Nephron (organoid): ENCODE measurements around the gene NR2E1.

ENCODE experiments used
- H3K27ac Mint-ChIP-seq, 3 experiments: 2 replicates each; pipeline ENCODE4 v1.8.0; 2020; ENCODE audit warnings: mixed read lengths in 3 of 3, mild to moderate bottlenecking in 2 of 3, moderate library complexity in 1 of 3
- H3K27me3 Mint-ChIP-seq: 2 replicates; pipeline ENCODE4 v1.8.0; 2021; ENCODE audit warnings: low read depth, mild to moderate bottlenecking, moderate library complexity, mixed read lengths
- H3K36me3 Mint-ChIP-seq: 2 replicates; pipeline ENCODE4 v1.8.0; 2020; ENCODE audit warnings: low read depth, mixed read lengths
- H3K4me1 Mint-ChIP-seq: 2 replicates; pipeline ENCODE4 v1.8.0; 2020; ENCODE audit warnings: mixed read lengths
- H3K4me3 Mint-ChIP-seq, 3 experiments: 2 replicates each; pipeline ENCODE4 v1.8.0; 2020; ENCODE audit warnings: mild to moderate bottlenecking in 3 of 3, mixed read lengths in 3 of 3, moderate library complexity in 2 of 3
- H3K9me3 Mint-ChIP-seq: 2 replicates; pipeline ENCODE4 v1.8.0; 2020; ENCODE audit warnings: mixed read lengths
- TF ChIP-seq, protein P1 (sequence below), 3 experiments: fragments of 200-600 bp; sonication (generic); IDR thresholded peaks; one replicate each; pipeline ENCODE4 v1.5.0; 2021; ENCODE audit warnings: antibody characterized with exemption in 3 of 3; ENCODE audit not compliant: unreplicated experiment in 3 of 3

NR2E1 gene

DNA sequence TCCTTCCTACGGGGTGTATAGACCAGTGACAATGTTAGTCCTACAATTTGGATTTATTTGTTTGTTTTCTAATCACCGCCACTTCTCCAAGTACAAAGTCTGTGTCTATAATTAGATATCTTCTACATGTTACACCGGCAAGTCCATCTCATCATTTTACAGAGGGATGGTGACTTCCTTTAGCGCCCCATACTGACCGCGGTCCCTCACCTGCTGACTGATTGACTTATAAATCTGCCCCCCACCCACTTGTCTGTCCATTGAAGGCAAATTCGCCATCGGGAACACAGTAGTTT is 8.9 kb upstream of the NR2E1 start:
- Mint-ChIP-seq H3K27me3 (peaks cover 100% of the 10 kb centered on the region), H3K4me3 (peak overlapping the region in 2 of 3 experiments; percentile 1 to 28), H3K4me1 (peaks cover 5% of the 10 kb centered on the region), H3K27ac (no peak overlapping the region), H3K36me3 (no peaks in the 10 kb centered on the region), H3K9me3 (peaks cover 5% of the 10 kb centered on the region)
- TF ChIP-seq, protein P1, sequence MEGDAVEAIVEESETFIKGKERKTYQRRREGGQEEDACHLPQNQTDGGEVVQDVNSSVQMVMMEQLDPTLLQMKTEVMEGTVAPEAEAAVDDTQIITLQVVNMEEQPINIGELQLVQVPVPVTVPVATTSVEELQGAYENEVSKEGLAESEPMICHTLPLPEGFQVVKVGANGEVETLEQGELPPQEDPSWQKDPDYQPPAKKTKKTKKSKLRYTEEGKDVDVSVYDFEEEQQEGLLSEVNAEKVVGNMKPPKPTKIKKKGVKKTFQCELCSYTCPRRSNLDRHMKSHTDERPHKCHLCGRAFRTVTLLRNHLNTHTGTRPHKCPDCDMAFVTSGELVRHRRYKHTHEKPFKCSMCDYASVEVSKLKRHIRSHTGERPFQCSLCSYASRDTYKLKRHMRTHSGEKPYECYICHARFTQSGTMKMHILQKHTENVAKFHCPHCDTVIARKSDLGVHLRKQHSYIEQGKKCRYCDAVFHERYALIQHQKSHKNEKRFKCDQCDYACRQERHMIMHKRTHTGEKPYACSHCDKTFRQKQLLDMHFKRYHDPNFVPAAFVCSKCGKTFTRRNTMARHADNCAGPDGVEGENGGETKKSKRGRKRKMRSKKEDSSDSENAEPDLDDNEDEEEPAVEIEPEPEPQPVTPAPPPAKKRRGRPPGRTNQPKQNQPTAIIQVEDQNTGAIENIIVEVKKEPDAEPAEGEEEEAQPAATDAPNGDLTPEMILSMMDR (IDR thresholded peaks at IDR 0.05; ENCODE audit: unreplicated experiment in 3 of 3), result no peak

DNA sequence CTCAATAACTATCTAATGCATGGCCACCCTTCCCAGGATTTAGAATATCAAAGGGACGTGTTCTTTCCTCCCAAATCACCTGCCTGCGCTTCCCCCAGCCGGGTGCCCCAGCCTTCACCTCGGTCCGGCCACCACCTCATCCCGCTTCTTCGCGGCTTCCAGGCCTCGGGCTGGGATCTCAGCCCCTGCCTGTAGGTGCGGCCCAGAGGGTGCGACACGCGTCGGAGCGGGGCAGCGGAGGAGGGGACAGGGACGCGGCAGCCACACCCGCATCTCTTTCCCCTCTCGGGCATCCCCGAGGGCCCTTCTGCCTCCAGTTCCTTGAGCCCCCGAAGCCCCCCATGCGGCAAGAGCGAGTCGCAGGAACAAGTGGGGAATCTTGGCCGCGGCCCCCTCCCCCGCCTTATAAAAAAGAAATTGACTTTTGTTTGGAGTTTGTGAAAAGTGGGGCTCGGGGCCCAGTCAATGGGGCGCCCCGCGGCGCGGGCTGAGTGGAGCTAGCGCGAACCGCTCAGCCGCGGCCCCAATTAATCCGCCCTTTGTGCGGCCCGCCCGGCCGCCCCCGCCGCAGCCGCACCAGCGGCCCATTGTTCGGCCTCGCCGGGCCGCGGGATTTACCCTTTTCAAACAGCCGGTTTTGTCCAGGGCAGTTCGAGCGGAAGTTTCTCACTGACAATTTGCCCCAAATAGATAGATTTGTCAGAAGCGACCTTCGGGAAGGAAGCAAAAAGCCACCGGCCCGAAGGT is 8.4 kb upstream of the NR2E1 start:
- Mint-ChIP-seq H3K4me1 (peaks cover 5% of the 10 kb centered on the region), H3K36me3 (no peaks in the 10 kb centered on the region), H3K9me3 (peaks cover 5% of the 10 kb centered on the region), H3K4me3 (peak overlapping the region in 2 of 3 experiments; percentile 1 to 28), H3K27me3 (peaks cover 100% of the 10 kb centered on the region), H3K27ac (no peak overlapping the region)
- TF ChIP-seq, protein P1 (IDR thresholded peaks at IDR 0.05; ENCODE audit: unreplicated experiment in 3 of 3), result no peak

GRCh38 chr6:108157981-108158525 is 7.8 kb upstream of the NR2E1 start:
- H3K27me3 Mint-ChIP-seq, result peaks cover 100% of the 10 kb centered on the region
- no peaks in the 10 kb centered on the region for H3K36me3 Mint-ChIP-seq

GRCh38 chr6:108159981-108160380 is 5.8 kb upstream of the NR2E1 start:
- Mint-ChIP-seq H3K27me3 (peaks cover 100% of the 10 kb centered on the region), H3K27ac (no peak overlapping the region), H3K36me3 (no peaks in the 10 kb centered on the region), H3K4me1 (peaks cover 11% of the 10 kb centered on the region), H3K9me3 (peaks cover 5% of the 10 kb centered on the region), H3K4me3 (no peak overlapping the region)
- TF ChIP-seq, protein P1 (IDR thresholded peaks at IDR 0.05; ENCODE audit: unreplicated experiment in 3 of 3), result no peak

More at GRCh38 chr6:108157981-108158525, 7.8 kb upstream of the NR2E1 start:
- no peak overlapping the region for H3K27ac Mint-ChIP-seq
- TF ChIP-seq, protein P1 (IDR thresholded peaks at IDR 0.05; ENCODE audit: unreplicated experiment in 3 of 3), result no peak
- peaks cover 5% of the 10 kb centered on the region for H3K9me3 Mint-ChIP-seq
- peak overlapping the region; percentile 35 to 65 (median 46) for H3K4me3 Mint-ChIP-seq
- H3K4me1 Mint-ChIP-seq, result peaks cover 5% of the 10 kb centered on the region

- Mint-ChIP-seq H3K4me3 (no peak overlapping the region), H3K27ac (no peak overlapping the region), H3K27me3 (peaks cover 100% of the 10 kb centered on the region), H3K4me1 (peaks cover 27% of the 10 kb centered on the region), H3K9me3 (no peaks in the 10 kb centered on the region), H3K36me3 (no peaks in the 10 kb centered on the region)
- TF ChIP-seq, protein P1 (IDR thresholded peaks at IDR 0.05; ENCODE audit: unreplicated experiment in 3 of 3), result no peak
Measured at GRCh38 chr6:108161724-108162282, 4.0 kb upstream of the NR2E1 start.
